ENCODE measurements around the gene HORMAD1. TPM values are rescaled to one million over a fixed set of nuclear protein-coding genes. Genes with fewer than 3 reads are reported as not detected.
"Not testable (repeated sequence)": the region's sequence is repeated elsewhere in the genome, so short reads cannot be mapped to it uniquely, and the experiment has no call there.

Gene HORMAD1
- total RNA-seq, 2 experiments from 2014 or later, result 0.89 TPM; not detected in 1

DNA sequence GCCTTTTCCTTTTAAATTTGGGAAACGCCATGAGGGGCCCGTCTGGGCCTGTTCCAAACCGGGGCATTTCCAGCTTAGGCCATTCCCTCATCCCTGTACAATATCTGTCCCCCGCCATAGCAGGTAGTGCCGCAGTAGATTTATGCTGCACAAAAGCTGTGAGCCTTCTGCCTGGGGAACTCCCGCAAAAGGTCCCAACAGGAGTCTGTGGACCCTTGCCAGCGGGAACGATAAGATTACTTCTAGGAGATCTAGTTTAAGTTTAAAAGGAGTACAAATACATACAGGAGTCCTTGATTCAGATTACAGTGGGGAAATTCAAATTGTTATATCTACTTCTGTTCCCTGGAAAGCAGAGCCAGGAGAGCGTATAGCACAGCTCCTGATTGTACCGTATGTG lies 66.1 kb downstream of the HORMAD1 start:
- intact Hi-C loops (cut with micrococcal nuclease; ENCODE audit: unreplicated experiment); H3K4me1 ChIP-seq (ENCODE audit: insufficient read depth, low read length, poor library complexity, severe bottlenecking); H3K27ac ChIP-seq (ENCODE audit: low read depth, low read length, poor library complexity, severe bottlenecking); H3K4me3 ChIP-seq (ENCODE audit: low read depth, low read length, poor library complexity, severe bottlenecking); H3K4me2 ChIP-seq (ENCODE audit: low read length); H3K36me3 ChIP-seq (ENCODE audit: insufficient read depth, low read length); H3K9me3 ChIP-seq (ENCODE audit: low read length); POLR2A ChIA-PET; H4K20me1 ChIP-seq (ENCODE audit: insufficient read depth, low read length); BruUV-seq (replicated peaks); H2AFZ ChIP-seq (ENCODE audit: low read length); H3K9me2 ChIP-seq (ENCODE audit: insufficient read depth, low read length); DNase-seq (ENCODE audit: low spot score); H3K79me2 ChIP-seq (ENCODE audit: insufficient read depth, low read depth, low read length): not testable (repeated sequence)
- CTCF ChIA-PET (ENCODE audit: unreplicated experiment), result interaction anchor here (0.6 kb wide), 1 partner anchor 9 kb away, joined by 3 read pairs; no protein-coding TSS in a partner anchor

DNA sequence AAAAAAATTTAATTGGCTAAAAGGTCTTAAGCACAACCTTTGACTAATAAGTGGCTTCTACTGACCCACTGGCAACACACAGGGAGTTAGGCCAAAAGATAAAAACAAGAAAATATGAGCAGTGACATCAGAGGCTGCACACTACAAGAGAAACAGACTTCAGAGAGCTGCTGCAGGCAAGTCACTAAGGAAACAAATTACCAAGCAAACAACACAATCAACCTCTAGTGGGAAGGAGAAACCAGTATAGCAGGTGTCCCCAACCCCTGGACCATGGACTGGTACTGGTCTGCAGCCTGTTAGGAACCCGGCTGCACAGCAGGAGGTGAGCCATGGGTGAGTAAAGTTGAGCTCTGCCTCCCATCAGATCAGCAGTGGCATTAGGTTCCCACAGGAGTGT lies 70.5 kb downstream of the HORMAD1 start:
- ChIA-PET POLR2A (no interaction called here), CTCF (ENCODE audit: unreplicated experiment) (no interaction called here)

DNA sequence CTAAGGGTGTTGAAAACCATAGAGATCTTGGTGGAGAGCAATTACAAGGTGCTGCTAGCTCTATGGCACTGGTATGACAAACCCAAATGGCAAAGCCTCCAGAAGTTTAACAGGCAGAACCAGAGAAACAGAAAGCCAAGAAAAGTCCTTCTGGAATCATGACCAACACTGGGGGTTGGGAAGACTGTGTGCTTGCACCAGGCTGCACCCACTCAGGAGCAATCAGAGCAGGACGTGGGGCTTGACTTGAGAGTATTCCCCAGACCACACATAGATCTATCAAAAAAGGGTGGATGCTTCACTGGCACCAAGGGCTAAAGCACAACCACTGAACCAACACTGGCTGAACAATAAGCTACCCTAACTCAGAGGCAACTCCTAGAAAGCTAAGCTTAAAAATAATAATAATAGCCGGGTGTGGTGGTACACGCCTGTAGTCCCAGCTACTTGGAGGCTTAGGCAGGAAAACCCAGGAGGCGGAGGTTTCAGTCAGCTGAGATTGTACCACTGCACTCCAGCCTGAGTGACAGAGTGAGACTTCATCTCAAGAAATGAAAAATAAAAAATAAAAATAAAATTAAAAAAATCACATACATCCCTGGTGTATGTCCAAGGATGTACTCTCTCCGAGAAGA lies 71.1 kb downstream of the HORMAD1 start:
- Histone ChIP-seq H3K36me3 (ENCODE audit: insufficient read depth, low read length) (peaks cover 44% of the 10 kb centered on the region), H3K27ac (ENCODE audit: low read depth, low read length, poor library complexity, severe bottlenecking) (no peak overlapping the region), H3K9me2 (ENCODE audit: insufficient read depth, low read length) (no peaks in the 10 kb centered on the region), H3K9me3 (ENCODE audit: low read length) (no peaks in the 10 kb centered on the region), H4K20me1 (ENCODE audit: insufficient read depth, low read length) (no peaks in the 10 kb centered on the region), H3K4me2 (ENCODE audit: low read length) (no peak overlapping the region), H3K79me2 (ENCODE audit: insufficient read depth, low read depth, low read length) (no peaks in the 10 kb centered on the region), H3K4me1 (ENCODE audit: insufficient read depth, low read length, poor library complexity, severe bottlenecking) (no peaks in the 10 kb centered on the region), H2AFZ (ENCODE audit: low read length) (no peak overlapping the region), H3K4me3 (ENCODE audit: low read depth, low read length, poor library complexity, severe bottlenecking) (no peak overlapping the region)
- POLR2A ChIA-PET, result interaction anchor here (0.9 kb wide), 1 partner anchor 68 kb away, joined by 3 read pairs; no protein-coding TSS in a partner anchor
- DNase-seq (ENCODE audit: low spot score), result no peak
- CTCF ChIA-PET (ENCODE audit: unreplicated experiment), result interaction anchor here (1.5 kb wide), 1 partner anchor 89 kb away, joined by 3 read pairs; no protein-coding TSS in a partner anchor
- BruUV-seq (replicated peaks), result no TSS peak
- intact Hi-C loops (cut with micrococcal nuclease; ENCODE audit: unreplicated experiment), result no loop called here
- no peak for TF ChIP-seq EZH2phosphoT487 (IDR thresholded peaks at IDR 0.05; ENCODE audit: borderline replicate concordance, low read depth, low read length)
- TF ChIP-seq, protein P1, sequence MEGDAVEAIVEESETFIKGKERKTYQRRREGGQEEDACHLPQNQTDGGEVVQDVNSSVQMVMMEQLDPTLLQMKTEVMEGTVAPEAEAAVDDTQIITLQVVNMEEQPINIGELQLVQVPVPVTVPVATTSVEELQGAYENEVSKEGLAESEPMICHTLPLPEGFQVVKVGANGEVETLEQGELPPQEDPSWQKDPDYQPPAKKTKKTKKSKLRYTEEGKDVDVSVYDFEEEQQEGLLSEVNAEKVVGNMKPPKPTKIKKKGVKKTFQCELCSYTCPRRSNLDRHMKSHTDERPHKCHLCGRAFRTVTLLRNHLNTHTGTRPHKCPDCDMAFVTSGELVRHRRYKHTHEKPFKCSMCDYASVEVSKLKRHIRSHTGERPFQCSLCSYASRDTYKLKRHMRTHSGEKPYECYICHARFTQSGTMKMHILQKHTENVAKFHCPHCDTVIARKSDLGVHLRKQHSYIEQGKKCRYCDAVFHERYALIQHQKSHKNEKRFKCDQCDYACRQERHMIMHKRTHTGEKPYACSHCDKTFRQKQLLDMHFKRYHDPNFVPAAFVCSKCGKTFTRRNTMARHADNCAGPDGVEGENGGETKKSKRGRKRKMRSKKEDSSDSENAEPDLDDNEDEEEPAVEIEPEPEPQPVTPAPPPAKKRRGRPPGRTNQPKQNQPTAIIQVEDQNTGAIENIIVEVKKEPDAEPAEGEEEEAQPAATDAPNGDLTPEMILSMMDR (conservative IDR thresholded peaks at IDR 0.05; ENCODE audit: low read length), result no peak

More for the DNA sequence above, 70.5 kb downstream of the HORMAD1 start:
- H3K27ac ChIP-seq (ENCODE audit: low read depth, low read length, poor library complexity, severe bottlenecking), result no peak overlapping the region
- no peaks in the 10 kb centered on the region for H3K79me2 ChIP-seq (ENCODE audit: insufficient read depth, low read depth, low read length)
- no peaks in the 10 kb centered on the region for H3K4me1 ChIP-seq (ENCODE audit: insufficient read depth, low read length, poor library complexity, severe bottlenecking)
- TF ChIP-seq EZH2phosphoT487 (IDR thresholded peaks at IDR 0.05; ENCODE audit: borderline replicate concordance, low read depth, low read length), result no peak
- TF ChIP-seq, protein P1 (conservative IDR thresholded peaks at IDR 0.05; ENCODE audit: low read length), result no peak
- DNase-seq (ENCODE audit: low spot score), result no peak
- BruUV-seq (replicated peaks), result no TSS peak
- no peaks in the 10 kb centered on the region for H3K9me3 ChIP-seq (ENCODE audit: low read length)
- intact Hi-C loops (cut with micrococcal nuclease; ENCODE audit: unreplicated experiment), result no loop called here
- no peaks in the 10 kb centered on the region for H4K20me1 ChIP-seq (ENCODE audit: insufficient read depth, low read length)
- H3K4me3 ChIP-seq (ENCODE audit: low read depth, low read length, poor library complexity, severe bottlenecking), result no peak overlapping the region
- no peak overlapping the region for H3K4me2 ChIP-seq (ENCODE audit: low read length)
- no peak overlapping the region for H2AFZ ChIP-seq (ENCODE audit: low read length)
- H3K36me3 ChIP-seq (ENCODE audit: insufficient read depth, low read length), result peaks cover 44% of the 10 kb centered on the region
- no peaks in the 10 kb centered on the region for H3K9me2 ChIP-seq (ENCODE audit: insufficient read depth, low read length)

Small RNAs within 50 kb of the gene (small RNA-seq; reads per million reads assigned to genes)
- not detected for gene RNU6-1042P

Other genes starting within 250 kb of the HORMAD1 start
- gene TARS2, start 233.5 kb downstream of the HORMAD1 start, total RNA-seq (2014; rRNA removed; shearing (Covaris generic)), result 29.4 and 42.0 TPM in 2 replicates
- 55.3 and 62.5 TPM in 2 replicates for gene TARS2, start 233.5 kb downstream of the HORMAD1 start, total RNA-seq (2022)
- 0.70 and 2.0 TPM in 2 replicates for gene ECM1, start 212.8 kb downstream of the HORMAD1 start, total RNA-seq (2014; rRNA removed; shearing (Covaris generic))
- gene ECM1, start 212.8 kb downstream of the HORMAD1 start, total RNA-seq (2022), result 2.7 and 3.8 TPM in 2 replicates
- gene FALEC, start 205.1 kb downstream of the HORMAD1 start, total RNA-seq (2014; rRNA removed; shearing (Covaris generic)), result 0.47 and 2.8 TPM in 2 replicates
- 1.9 and 2.7 TPM in 2 replicates for gene FALEC, start 205.1 kb downstream of the HORMAD1 start, total RNA-seq (2022)
- gene ADAMTSL4, start 171.5 kb downstream of the HORMAD1 start, total RNA-seq (2014; rRNA removed; shearing (Covaris generic)), result not detected in 2 replicates
- gene ADAMTSL4, start 171.5 kb downstream of the HORMAD1 start, total RNA-seq (2022), result 0.24 TPM in 1 of 2 replicates, not detected in the other
- gene MCL1, start 141.3 kb downstream of the HORMAD1 start, total RNA-seq (2014; rRNA removed; shearing (Covaris generic)), result 102 and 125 TPM in 2 replicates
- 144 and 157 TPM in 2 replicates for gene MCL1, start 141.3 kb downstream of the HORMAD1 start, total RNA-seq (2022)
- gene ENSA, start 91.3 kb downstream of the HORMAD1 start, total RNA-seq (2014; rRNA removed; shearing (Covaris generic)), result 97.1 and 116 TPM in 2 replicates
- gene ENSA, start 91.3 kb downstream of the HORMAD1 start, total RNA-seq (2022), result 164 and 166 TPM in 2 replicates
- 6.2 and 13.2 TPM in 2 replicates for gene GOLPH3L, start 23.7 kb downstream of the HORMAD1 start, total RNA-seq (2014; rRNA removed; shearing (Covaris generic))
- gene GOLPH3L, start 23.7 kb downstream of the HORMAD1 start, total RNA-seq (2022), result 28.4 and 29.0 TPM in 2 replicates
- gene CTSS, start 44.9 kb upstream of the HORMAD1 start, total RNA-seq (2014; rRNA removed; shearing (Covaris generic)), result 38.7 and 47.4 TPM in 2 replicates
- 40.6 and 42.6 TPM in 2 replicates for gene CTSS, start 44.9 kb upstream of the HORMAD1 start, total RNA-seq (2022)
- gene CTSK, start 87.4 kb upstream of the HORMAD1 start, total RNA-seq (2014; rRNA removed; shearing (Covaris generic)), result 1.6 and 1.8 TPM in 2 replicates
- gene CTSK, start 87.4 kb upstream of the HORMAD1 start, total RNA-seq (2022), result 1.8 and 2.1 TPM in 2 replicates
- 14.1 and 21.9 TPM in 2 replicates for gene ARNT, start 155.7 kb upstream of the HORMAD1 start, total RNA-seq (2014; rRNA removed; shearing (Covaris generic))
- 29.7 and 32.6 TPM in 2 replicates for gene ARNT, start 155.7 kb upstream of the HORMAD1 start, total RNA-seq (2022)
- not detected in 2 replicates for gene CTXND2, start 166.2 kb upstream of the HORMAD1 start, total RNA-seq (2014; rRNA removed; shearing (Covaris generic))
- gene CTXND2, start 166.2 kb upstream of the HORMAD1 start, total RNA-seq (2022), result not detected in 2 replicates
- gene SETDB1, start 205.5 kb upstream of the HORMAD1 start, total RNA-seq (2014; rRNA removed; shearing (Covaris generic)), result 42.3 and 66.8 TPM in 2 replicates
- 73.6 and 81.1 TPM in 2 replicates for gene SETDB1, start 205.5 kb upstream of the HORMAD1 start, total RNA-seq (2022)

Data from OCI-LY7 (cell line).